B cell (primary cell): ENCODE data around the gene PRRC2C. TPM values are rescaled to one million over a fixed set of nuclear protein-coding genes. Genes with fewer than 3 reads are reported as not detected.
"Not testable (repeated sequence)": the region's sequence is repeated elsewhere in the genome, so short reads cannot be mapped to it uniquely, and the experiment has no call there.

ENCODE experiments used
- ATAC-seq: fragments of 200-7000 bp; cut with Tn5 transposase; one replicate; pipeline ENCODE4 v1.10.0; 2021; ENCODE audit warnings: low read depth, mild to moderate bottlenecking, moderate number of reproducible peaks, moderate library complexity
- CTCF ChIA-PET: fragments of 350-600 bp; sonication (Branson Sonifier 250); formaldehyde crosslinking; loops from one replicate; lab custom pipeline; 2021; ENCODE audit warnings: antibody characterized with exemption, inconsistent platforms; lab: Charles Lee
- POLR2A ChIA-PET: fragments of 350-600 bp; sonication (Branson Sonifier 250); formaldehyde crosslinking; loops from one replicate; lab custom pipeline; 2021; ENCODE audit warnings: antibody characterized with exemption; lab: Charles Lee
- DNase-seq: peaks from one replicate; pipeline ENCODE4 v3.0.0; 2013
- H2AFZ ChIP-seq: 2 replicates; pipeline ENCODE4 v1.6.1; 2012; ENCODE audit warnings: mild to moderate bottlenecking, low read depth, low read length; ENCODE audit not compliant: insufficient read depth, poor library complexity, severe bottlenecking
- H3K27ac ChIP-seq, 2 donors: 1 replicate in 1 of 2; 2 replicates in 1 of 2; pipeline ENCODE4 v1.5.1; 2012 to 2013; ENCODE audit warnings: low read length in 2 of 2, mild to moderate bottlenecking in 2 of 2, moderate library complexity in 1 of 2
- H3K27me3 ChIP-seq, 4 experiments: fragments of 200-600 bp in 1 of 4; sonication (generic) in 1 of 4; replicated peaks in 1 of 4; 1 replicate in 2 of 4; 2 replicates in 2 of 4; pipeline versions ENCODE4 v1.6.1 to v1.7.0; 2013 to 2016; ENCODE audit warnings: low read length in 3 of 4, mild to moderate bottlenecking in 2 of 4, mixed read lengths in 1 of 4, moderate library complexity in 1 of 4; ENCODE audit not compliant: insufficient read depth in 4 of 4, control insufficient read depth in 3 of 4; ENCODE audit errors: control extremely low read depth in 1 of 4
- H3K36me3 ChIP-seq, 2 experiments: replicated peaks in 1 of 2; 1 replicate in 1 of 2; 2 replicates in 1 of 2; pipeline versions ENCODE4 v1.6.1 to v1.7.1; 2013; ENCODE audit warnings: low read length in 1 of 2; ENCODE audit not compliant: insufficient read depth in 2 of 2, control insufficient read depth in 1 of 2; ENCODE audit errors: control extremely low read depth in 1 of 2, extremely low read depth in 1 of 2
- H3K4me1 ChIP-seq, 2 donors: fragments of 200-600 bp in 1 of 2; sonication (generic) in 1 of 2; 1 replicate in 1 of 2; 2 replicates in 1 of 2; pipeline versions ENCODE4 v1.5.1 to v1.6.1; 2013 to 2017; ENCODE audit warnings: low read length in 2 of 2; ENCODE audit not compliant: control insufficient read depth in 2 of 2, insufficient read depth in 2 of 2
- H3K4me2 ChIP-seq: replicated peaks from 2 replicates; pipeline ENCODE3; 2012; ENCODE audit warnings: mild to moderate bottlenecking, low read depth, low read length; ENCODE audit not compliant: poor library complexity, severe bottlenecking
- H3K4me3 ChIP-seq, 5 experiments: fragments of 200-600 bp in 1 of 5; sonication (generic) in 1 of 5; 1 replicate in 3 of 5; 2 replicates in 2 of 5; pipeline versions ENCODE4 v1.5.1 to v1.7.0; 2011 to 2016; ENCODE audit warnings: low read length in 4 of 5, mild to moderate bottlenecking in 4 of 5, low read depth in 2 of 5, control low read depth in 1 of 5, moderate library complexity in 1 of 5; ENCODE audit not compliant: insufficient read depth in 1 of 5; ENCODE audit errors: control extremely low read depth in 1 of 5, extremely low read depth in 1 of 5
- H3K79me2 ChIP-seq: fragments of 200-600 bp; sonication (generic); one replicate; pipeline ENCODE4 v1.6.0; 2016; ENCODE audit warnings: low read length; ENCODE audit not compliant: control insufficient read depth, insufficient read depth
- H3K9ac ChIP-seq: fragments of 200-600 bp; sonication (generic); 2 replicates; pipeline ENCODE4 v1.6.1; 2017; ENCODE audit warnings: mild to moderate bottlenecking, low read length, moderate library complexity
- H3K9me3 ChIP-seq, 3 donors: one replicate each; pipeline versions ENCODE4 v1.6.1 to v1.7.1; 2013; ENCODE audit warnings: low read length in 2 of 3; ENCODE audit not compliant: control insufficient read depth in 2 of 3, insufficient read depth in 1 of 3; ENCODE audit errors: control extremely low read depth in 1 of 3
- H4K20me1 ChIP-seq: 2 replicates; pipeline ENCODE4 v1.6.0; 2012; ENCODE audit warnings: mild to moderate bottlenecking, low read length; ENCODE audit not compliant: insufficient read depth, control insufficient read depth, poor library complexity, severe bottlenecking
- H3K27ac Mint-ChIP-seq: one replicate; pipeline ENCODE4 v1.8.0; 2021; ENCODE audit warnings: mixed read lengths
- H3K27me3 Mint-ChIP-seq: one replicate; pipeline ENCODE4 v1.8.0; 2021; ENCODE audit warnings: mixed read lengths
- H3K4me1 Mint-ChIP-seq: one replicate; pipeline ENCODE4 v1.8.0; 2021; ENCODE audit warnings: mixed read lengths
- H3K4me3 Mint-ChIP-seq: one replicate; pipeline ENCODE4 v1.8.0; 2021; ENCODE audit warnings: mixed read lengths
- H3K9me3 Mint-ChIP-seq: one replicate; pipeline ENCODE4 v1.8.0; 2022; ENCODE audit warnings: mixed read lengths; ENCODE audit not compliant: insufficient read depth
- EZH2 ChIP-seq: IDR thresholded peaks from 2 replicates; pipeline ENCODE4 v1.6.1; 2012; ENCODE audit warnings: borderline replicate concordance, low read depth, mild to moderate bottlenecking, moderate library complexity, low read length; ENCODE audit not compliant: insufficient read depth, poor library complexity, severe bottlenecking
- WGBS: methylation state at CpG from one replicate; pipeline ENCODE4 v1.1.5; 2013; ENCODE audit warnings: missing lambda C conversion rate; ENCODE audit not compliant: insufficient coverage; 5-methylcytosine and 5-hydroxymethylcytosine counted together
- intact Hi-C: fragments of 100-400 bp; cut with micrococcal nuclease; formaldehyde crosslinking; loops from one replicate; pipeline ENCODE4 v1.10.0; 2022
- polyA plus RNA-seq: library from polyadenylated mRNA; depleted of rRNA; stranded (reverse); fragments of >200 nt; gene quantifications from 2 replicates; pipeline ENCODE4 v1.2.3, GENCODE V29; 2012
- total RNA-seq, 2 donors: library from RNA; stranded (reverse); fragments of 120-200 nt in 1 of 2; gene quantifications; 1 replicate in 1 of 2; 2 replicates in 1 of 2; pipeline versions ENCODE4 v1.2.3 to v1.2.4, GENCODE V29; 2013 to 2022
- TF ChIP-seq, protein P1 (sequence below): fragments of 200-600 bp; IDR thresholded peaks from one replicate; pipeline ENCODE4 v1.8.0; 2022; ENCODE audit warnings: antibody characterized with exemption, mild to moderate bottlenecking

Gene PRRC2C
- total and polyA plus RNA-seq, 2 donors (not counting 1 experiment from before 2014, with no cell fraction given), result 65.4 to 305 TPM

DNA sequence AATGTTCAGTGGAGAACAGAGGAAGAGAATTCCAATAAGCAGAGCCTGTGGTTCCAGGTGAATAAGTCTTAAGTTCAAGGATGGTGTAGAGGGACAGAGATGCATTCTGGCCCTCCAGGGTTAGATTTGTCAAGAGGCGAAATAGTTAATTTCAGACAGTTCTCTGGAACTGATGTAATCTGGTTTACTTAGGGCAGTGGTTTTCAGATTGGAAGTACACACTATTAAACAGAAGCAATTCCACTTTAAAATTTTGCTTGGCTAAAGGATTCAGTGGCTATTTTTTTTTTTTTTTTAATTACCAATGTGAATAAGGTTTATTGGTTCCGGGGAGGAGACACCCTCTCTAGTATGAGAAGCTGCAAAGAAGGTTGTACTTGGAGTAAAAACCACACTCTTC lies 111.4 kb downstream of the PRRC2C start:
- H3K27ac ChIP-seq, result no peak overlapping the region
- Mint-ChIP-seq H3K27me3 (no peaks in the 10 kb centered on the region), H3K4me3 (no peak overlapping the region), H3K4me1 (peaks cover 2% of the 10 kb centered on the region), H3K9me3 (no peaks in the 10 kb centered on the region), H3K27ac (no peak overlapping the region)
- ChIA-PET POLR2A (no interaction called here), CTCF (interaction anchor here (0.6 kb wide), 1 partner anchor 1575 kb away, joined by 4 read pairs; no protein-coding TSS in a partner anchor)
- no peak for TF ChIP-seq EZH2
- TF ChIP-seq, protein P1, sequence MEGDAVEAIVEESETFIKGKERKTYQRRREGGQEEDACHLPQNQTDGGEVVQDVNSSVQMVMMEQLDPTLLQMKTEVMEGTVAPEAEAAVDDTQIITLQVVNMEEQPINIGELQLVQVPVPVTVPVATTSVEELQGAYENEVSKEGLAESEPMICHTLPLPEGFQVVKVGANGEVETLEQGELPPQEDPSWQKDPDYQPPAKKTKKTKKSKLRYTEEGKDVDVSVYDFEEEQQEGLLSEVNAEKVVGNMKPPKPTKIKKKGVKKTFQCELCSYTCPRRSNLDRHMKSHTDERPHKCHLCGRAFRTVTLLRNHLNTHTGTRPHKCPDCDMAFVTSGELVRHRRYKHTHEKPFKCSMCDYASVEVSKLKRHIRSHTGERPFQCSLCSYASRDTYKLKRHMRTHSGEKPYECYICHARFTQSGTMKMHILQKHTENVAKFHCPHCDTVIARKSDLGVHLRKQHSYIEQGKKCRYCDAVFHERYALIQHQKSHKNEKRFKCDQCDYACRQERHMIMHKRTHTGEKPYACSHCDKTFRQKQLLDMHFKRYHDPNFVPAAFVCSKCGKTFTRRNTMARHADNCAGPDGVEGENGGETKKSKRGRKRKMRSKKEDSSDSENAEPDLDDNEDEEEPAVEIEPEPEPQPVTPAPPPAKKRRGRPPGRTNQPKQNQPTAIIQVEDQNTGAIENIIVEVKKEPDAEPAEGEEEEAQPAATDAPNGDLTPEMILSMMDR, result no peak
- H3K4me3 ChIP-seq, result no peak overlapping the region
- no CpG with 5 or more reads among the region's 2 CpGs for WGBS
- DNase-seq, result no peak
- peaks cover 3 to 11% of the 10 kb centered on the region in 2 experiments for H3K36me3 ChIP-seq
- H4K20me1 ChIP-seq, result no peaks in the 10 kb centered on the region
- H2AFZ ChIP-seq, result no peak overlapping the region
- no peak overlapping the region for H3K4me2 ChIP-seq
- no peak overlapping the region for H3K9ac ChIP-seq
- ATAC-seq, result no peak
- H3K9me3 ChIP-seq, result no peaks in the 10 kb centered on the region
- H3K4me1 ChIP-seq, result no peaks in the 10 kb centered on the region
- intact Hi-C loops, result no loop called here
- no peaks in the 10 kb centered on the region for H3K79me2 ChIP-seq
- no peaks in the 10 kb centered on the region for H3K27me3 ChIP-seq

DNA sequence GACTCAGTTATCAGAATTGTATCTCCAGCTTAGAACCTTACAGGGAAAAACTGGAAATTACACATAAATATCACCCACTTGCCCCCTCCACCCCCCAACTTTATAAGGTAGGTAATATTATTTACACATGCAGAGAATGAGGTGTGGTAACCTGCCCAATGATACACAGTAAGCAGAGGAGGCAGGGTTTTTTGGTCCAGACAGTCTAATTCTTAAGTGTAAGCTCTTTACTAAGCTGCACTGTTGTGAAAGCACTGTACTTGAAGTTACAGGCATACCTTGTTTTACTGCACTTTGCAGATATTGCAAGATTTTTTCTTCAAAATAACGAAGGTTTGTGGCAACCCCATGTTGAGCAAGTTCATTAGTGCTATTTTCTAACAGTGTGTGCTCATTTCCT lies 111.9 kb downstream of the PRRC2C start:
- Mint-ChIP-seq H3K27me3 (no peaks in the 10 kb centered on the region), H3K9me3 (no peaks in the 10 kb centered on the region), H3K4me3 (no peak overlapping the region), H3K27ac (no peak overlapping the region), H3K4me1 (peaks cover 2% of the 10 kb centered on the region)
- no peaks in the 10 kb centered on the region for H3K79me2 ChIP-seq
- TF ChIP-seq, protein P1, result no peak
- TF ChIP-seq EZH2, result no peak
- H3K4me3 ChIP-seq, result no peak overlapping the region
- no peaks in the 10 kb centered on the region for H3K4me1 ChIP-seq
- H3K27me3 ChIP-seq, result no peaks in the 10 kb centered on the region
- H3K9me3 ChIP-seq, result no peaks in the 10 kb centered on the region
- H4K20me1 ChIP-seq, result no peaks in the 10 kb centered on the region
- H3K9ac ChIP-seq, result no peak overlapping the region
- DNase-seq (no peak), ATAC-seq (no peak)
- H3K36me3 ChIP-seq, result peaks cover 3 to 6% of the 10 kb centered on the region in 2 experiments
- H2AFZ ChIP-seq, result no peak overlapping the region
- ChIA-PET CTCF (no interaction called here), POLR2A (no interaction called here)
- H3K4me2 ChIP-seq, result no peak overlapping the region
- intact Hi-C loops, result no loop called here
- no CpG with 5 or more reads among the region's 1 CpG for WGBS
- no peak overlapping the region for H3K27ac ChIP-seq

DNA sequence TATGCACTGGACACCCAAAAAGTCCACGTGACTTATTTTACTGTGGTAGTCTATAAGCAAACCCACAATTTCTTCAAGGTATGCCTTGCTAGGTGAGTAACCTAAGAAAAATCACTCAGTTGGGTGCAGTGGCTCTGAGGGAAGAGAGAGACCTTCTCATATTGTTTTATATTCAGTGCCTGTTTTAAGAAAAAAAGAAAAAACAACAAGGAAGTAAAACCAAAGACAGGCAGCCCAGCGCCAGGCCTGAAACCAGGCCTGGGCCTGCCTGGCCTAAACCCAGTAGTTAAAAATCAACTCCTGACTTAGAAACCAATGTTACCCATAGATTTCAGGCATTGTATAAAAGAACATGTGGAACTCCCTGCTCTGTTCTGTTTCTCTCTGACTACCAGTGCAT lies 115.0 kb downstream of the PRRC2C start:
- H3K4me2 ChIP-seq, H3K9me3 ChIP-seq, H2AFZ ChIP-seq, H3K4me3 Mint-ChIP-seq, H4K20me1 ChIP-seq, H3K9ac ChIP-seq, H3K9me3 Mint-ChIP-seq, H3K4me1 Mint-ChIP-seq, intact Hi-C loops, H3K36me3 ChIP-seq, H3K27ac Mint-ChIP-seq, H3K4me3 ChIP-seq, POLR2A ChIA-PET, ATAC-seq, H3K4me1 ChIP-seq, H3K27me3 ChIP-seq, H3K27me3 Mint-ChIP-seq, DNase-seq, H3K79me2 ChIP-seq, H3K27ac ChIP-seq: not testable (repeated sequence)
- CTCF ChIA-PET, result interaction anchor here (0.8 kb wide), 1 partner anchor 87 kb away, joined by 3 read pairs; no protein-coding TSS in a partner anchor
- WGBS, result no CpG with 5 or more reads among the region's 2 CpGs
